CD4-positive, alpha-beta T cell treated with Interleukin-17A for 1 hour (primary cell): Measurements from ENCODE around the gene CRTAP.
"Not testable (repeated sequence)": the region's sequence is repeated elsewhere in the genome, so short reads cannot be mapped to it uniquely, and the experiment has no call there.

Experiments used
- DNase-seq: peaks from one replicate; pipeline ENCODE4 v3.0.0-alpha.2; 2020

The CRTAP gene

DNA sequence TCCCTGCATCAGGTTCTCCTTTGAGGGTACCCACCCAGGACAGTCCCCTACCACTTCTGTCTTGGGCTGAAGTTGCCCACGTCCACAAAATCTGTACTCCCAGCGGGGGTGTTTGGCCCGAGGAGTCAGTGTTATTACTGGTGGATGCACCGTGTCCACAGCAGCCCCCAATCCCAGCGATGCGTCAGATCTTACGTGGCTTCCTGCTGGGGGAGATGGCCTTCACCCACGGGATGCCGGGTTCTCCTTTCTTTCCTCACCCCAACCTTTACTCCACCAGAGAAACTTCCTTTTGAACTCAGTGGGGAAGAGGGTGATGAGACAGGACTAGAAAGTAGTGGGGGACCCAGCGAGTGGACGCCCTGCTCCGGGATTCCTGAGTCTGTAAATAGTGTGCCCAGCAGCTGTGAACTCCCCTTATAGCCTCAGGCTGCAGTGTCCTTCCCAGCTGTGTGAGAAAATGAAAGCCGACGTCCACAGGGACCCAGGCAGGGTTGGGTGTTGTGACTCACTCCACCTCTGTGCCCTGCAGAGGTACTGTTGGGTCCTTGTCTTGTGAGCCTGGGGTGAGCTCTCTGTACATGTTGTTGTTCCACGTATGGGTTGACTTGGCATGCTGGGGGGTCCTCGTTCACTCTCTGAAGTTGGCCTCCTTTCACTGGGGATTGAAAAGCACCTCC is 31.5 kb downstream of the CRTAP start:
- DNase-seq, result no peak

- DNase-seq, result no peak
Observed at GRCh38 chr3:33145901-33146580, 32.2 kb downstream of the CRTAP start.

- DNase-seq, result no peak
Observed at GRCh38 chr3:33146791-33147445, 33.1 kb downstream of the CRTAP start.

DNA sequence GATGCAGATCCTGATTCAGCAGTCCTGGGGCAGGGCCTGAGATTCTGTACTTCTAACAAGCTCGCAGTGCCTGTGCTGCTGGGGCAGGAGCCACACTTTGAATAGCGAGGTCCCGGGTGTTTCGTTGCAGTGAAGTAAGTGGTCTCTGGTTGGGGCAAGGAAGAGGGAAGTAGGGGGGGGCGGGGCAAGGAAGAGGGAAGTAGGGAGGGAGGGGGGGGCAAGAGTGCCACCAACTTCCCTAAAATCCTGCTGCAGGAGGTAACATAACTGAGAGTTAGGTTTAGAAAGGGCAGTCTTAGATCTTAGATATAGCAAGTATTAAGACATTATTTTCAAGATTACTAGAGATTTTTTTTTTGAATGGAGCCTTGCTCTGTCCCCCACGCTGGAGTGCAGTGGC is 35.5 kb downstream of the CRTAP start:
- no peak for DNase-seq

DNA sequence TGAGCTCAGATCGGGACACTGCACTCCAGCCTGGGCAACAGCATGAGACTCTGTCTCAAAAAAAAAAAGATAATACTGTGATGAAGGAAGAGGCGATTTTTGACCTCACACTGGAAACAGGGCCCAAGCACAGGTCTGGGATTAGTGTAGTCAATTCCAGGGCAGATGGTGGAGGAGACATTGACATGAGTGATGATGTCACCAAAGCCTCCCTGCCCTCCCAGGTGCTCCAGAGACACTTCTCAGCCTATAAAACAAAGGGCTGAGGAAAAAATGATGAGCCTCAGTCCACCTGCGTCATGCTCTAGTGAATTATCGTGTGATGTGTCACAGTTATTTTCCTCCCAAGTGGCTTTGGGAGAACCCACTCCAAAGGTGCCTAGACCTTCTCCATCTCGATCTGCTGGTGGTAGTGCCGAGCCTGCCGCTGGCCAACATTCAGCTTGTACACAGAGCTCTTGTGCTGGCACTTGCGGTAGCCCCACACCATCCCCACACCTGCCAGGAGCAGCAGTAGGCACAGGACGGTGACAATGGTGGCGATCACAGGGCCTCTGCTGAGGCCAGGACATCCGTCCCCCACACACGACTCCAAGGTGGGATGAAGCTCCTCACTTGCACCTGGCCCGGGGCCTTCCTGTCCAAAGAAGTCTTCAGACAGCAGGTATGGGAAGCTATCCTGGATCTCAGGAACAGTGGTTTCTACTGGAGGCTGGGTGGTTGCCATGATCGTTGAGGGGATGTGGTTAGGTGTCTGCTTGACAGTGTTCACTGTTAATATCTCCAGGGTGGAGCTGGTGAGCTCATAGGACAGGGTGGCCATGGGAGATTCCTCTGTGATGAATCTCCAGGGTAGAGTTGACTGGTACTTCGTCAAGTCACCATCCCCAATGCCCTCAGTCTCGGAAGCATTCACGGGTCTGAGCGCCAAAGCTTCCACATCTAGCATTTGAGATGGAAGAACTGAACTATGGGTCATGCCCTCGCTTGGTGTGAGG is 38.8 kb downstream of the CRTAP start:
- DNase-seq, result no peak

DNA sequence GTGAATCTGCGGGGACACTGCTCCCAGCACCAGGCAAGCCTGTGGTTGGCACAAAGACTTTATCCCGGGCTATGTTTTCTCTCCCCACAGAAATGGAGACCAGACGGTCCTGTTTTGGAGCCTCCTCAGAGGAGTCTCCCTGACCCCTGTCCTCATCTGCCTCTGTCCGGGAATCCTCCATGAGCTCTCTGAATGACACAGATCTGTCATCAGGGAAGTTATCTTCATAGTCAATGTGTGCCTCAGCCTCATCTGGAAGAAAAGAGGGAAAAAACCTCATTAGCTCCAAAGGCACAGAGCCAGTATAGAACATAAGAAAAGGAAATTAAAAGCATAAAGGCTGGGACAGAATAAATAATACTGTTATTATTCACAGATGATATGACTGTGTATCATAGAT is 40.0 kb downstream of the CRTAP start:
- no peak for DNase-seq

- DNase-seq, result no peak
Observed at GRCh38 chr3:33155301-33155700, 41.5 kb downstream of the CRTAP start.

DNA sequence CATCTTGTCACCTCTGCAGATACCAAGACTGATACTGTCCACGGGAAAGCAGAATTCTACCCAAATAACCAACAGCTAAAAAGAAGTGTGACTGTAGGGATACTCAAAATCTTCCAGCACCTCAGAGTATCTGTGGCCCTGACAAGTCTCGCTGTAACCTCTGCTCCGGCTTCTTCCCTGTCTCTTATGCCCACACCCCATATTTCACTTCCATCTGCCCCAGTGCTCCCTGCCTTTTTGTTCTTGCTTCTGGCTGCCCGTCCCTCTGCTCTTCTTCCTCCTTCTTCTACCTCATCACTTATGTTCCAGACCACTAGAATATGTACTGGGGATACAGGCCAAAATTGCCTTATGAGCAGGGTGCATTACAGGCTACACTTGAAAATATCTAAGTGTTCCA is 45.4 kb downstream of the CRTAP start:
- no peak for DNase-seq

DNA sequence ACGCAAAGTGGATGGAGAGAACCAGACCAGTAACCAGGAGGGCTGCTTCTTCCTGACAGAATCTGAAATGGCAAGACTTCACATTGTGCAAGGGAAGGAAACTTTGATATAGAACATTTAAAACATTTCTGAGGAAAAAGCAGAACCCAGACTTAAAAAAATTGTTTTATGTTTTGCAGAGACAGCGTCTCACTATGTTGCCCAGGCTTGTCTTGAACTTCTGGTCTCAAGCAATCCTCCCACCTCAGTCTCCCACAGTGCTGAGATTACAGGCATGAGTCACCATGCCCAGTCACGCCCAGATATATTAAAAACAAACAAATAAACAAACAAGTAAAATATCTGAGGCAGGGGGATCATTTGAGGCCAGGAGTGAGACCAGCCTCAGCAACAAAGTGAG is 46.2 kb downstream of the CRTAP start:
- DNase-seq, result no peak

DNA sequence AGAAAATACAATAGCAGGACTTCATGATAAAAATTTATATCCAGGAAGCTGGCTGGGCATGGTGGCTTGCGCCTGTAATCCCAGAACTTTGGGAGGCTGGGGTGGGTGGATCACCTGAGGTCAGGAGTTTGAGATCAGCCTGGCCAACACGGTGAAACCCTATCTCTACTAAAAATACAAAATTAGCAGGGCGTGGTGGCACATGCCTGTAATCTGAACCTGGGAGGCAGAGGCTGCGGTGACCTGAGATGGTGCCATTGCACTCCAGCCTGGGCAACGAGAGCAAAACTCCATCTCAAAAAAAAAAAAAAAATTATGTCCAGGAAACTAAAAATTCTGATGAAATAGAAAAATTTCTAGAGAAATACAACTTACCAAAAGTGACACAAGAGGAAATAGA is 48.8 kb downstream of the CRTAP start:
- DNase-seq, result not testable (repeated sequence)

DNA sequence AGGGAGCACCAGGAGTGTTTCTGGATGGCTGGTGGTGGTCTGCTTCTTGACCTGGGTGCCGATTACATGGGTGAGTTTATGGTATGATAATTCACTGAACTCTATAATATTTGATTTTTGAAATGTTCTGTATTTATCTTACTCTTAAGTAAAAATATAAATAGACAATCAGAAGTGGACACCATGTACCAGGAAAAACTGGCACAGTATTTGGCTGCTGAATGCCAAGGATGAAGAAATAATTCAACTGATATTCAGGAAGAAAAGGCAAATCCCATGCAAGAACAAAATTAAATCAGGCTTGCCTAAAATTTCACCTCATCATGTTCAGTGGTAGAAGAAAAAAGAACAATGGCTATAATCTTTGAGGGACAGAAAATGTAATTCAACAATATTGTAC is 51.6 kb downstream of the CRTAP start:
- DNase-seq, result no peak

DNA sequence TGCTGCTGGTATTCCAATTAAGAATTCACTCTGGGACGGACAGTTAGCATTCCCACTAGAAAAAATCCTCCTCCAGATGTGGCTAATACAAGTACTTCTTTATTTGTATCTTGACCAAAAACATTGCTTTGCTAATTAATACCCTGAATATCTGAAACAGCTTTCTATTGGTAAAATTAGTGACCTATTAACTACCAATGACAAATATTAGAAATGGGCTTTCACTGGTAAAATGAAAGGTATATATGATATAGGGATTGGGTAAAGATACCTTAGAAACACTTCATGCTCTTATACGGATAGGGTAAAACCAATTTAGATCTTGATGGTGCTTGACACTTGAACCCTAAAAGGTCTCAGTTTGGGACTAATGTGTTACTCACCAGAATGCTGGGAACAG is 52.3 kb downstream of the CRTAP start:
- no peak for DNase-seq

- no peak for DNase-seq
Observed at GRCh38 chr3:33167284-33167683, 53.5 kb downstream of the CRTAP start.

- DNase-seq, result no peak
Observed at GRCh38 chr3:33167716-33168336, 54.0 kb downstream of the CRTAP start.

DNA sequence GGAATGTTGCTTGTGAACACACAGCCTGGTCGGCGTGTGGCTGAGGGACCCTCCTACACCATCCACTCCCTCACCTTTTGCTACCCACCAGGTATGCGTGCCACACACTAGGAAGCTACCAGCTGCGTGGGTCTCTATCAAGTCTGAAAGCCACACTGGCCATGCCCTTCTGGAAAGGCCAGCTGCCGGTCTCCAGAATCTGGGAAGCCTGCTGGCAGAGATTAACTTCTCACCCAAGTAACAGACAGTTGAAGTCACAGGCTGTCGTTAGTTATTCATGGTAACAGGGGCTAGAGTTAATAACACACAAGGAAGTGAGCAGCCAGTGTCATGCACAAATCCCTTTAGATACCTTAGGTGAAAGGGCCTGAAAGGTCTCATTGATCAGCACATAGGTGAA is 56.7 kb downstream of the CRTAP start:
- DNase-seq, result no peak

- DNase-seq, result no peak
Observed at GRCh38 chr3:33171580-33171979, 57.8 kb downstream of the CRTAP start.

DNA sequence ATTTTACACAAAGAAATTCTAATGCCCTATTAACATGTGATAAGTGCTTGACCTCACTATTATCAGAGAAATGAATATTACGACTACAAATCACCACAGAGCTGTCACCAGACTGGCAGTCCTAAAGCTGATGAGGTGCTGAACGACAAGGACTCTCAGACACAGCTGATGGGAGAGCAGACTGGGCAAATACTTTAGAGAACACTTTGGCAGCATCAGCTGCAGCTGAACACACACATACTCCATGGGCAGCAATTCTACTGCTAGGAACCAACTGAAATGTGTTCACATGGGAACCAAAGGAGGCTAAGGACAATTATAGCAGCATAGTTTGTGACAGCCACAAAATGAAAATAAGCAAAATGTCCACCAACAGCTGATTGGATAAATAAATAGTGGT is 59.3 kb downstream of the CRTAP start:
- DNase-seq, result no peak

DNA sequence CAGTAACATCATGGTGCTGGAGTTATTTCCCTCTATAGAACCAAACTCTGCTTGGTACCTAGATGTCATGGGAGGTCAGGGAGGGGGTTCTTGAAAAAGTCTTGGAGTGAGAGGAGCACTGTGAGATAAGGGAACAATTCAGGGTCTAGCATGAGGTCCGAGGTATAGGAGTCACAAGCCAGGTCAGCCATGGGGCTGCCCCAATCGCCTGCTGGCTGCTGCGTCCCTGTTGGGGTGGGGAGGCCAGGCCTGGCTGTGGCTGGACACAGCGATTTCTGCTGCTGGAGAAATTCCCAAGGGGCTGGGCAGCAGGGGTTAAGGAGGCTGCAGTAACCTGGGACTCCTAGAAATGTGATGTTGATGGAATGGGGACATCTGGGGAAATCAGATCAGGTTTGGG is 59.9 kb downstream of the CRTAP start:
- no peak for DNase-seq

DNA sequence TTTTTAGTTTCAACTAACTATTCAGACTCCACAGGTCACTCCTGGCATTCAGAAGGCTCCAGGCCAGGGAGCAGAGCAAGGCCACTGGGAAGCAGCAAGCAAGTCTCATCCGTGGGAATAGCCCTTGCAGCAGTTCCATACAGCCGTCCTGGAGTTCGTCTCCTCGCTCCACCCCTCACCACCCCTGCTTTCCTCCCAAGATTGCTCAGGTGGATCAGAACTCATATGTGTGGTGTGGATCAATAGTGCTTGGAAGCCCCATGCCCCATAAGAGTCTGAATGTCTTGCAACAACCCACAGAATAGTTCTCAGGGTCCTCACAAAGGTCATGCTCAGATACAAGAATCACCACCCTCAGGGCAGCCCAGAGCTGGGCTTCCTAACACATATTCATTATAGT is 60.3 kb downstream of the CRTAP start:
- DNase-seq, result no peak

- DNase-seq, result no peak
Observed at GRCh38 chr3:33174711-33175414, 61.0 kb downstream of the CRTAP start.

- DNase-seq, result no peak
Observed at GRCh38 chr3:33179132-33179531, 65.3 kb downstream of the CRTAP start.

- no peak for DNase-seq
Observed at GRCh38 chr3:33181229-33181628, 67.4 kb downstream of the CRTAP start.
